Tibial nerve (tissue), 3 donors: ENCODE measurements around the gene SLC9C1.

ENCODE experiments used
- POLR2A ChIP-seq, 2 donors: fragments of 450-650 bp; IDR thresholded peaks; one replicate each; pipeline ENCODE4 v1.6.1; 2017; ENCODE audit warnings: antibody characterized with exemption in 2 of 2, mild to moderate bottlenecking in 2 of 2, moderate library complexity in 2 of 2
- TF ChIP-seq, protein P1 (sequence below), 5 experiments: fragments of 200-600 bp in 3 of 5; fragments of 450-650 bp in 2 of 5; sonication (generic) in 3 of 5; IDR thresholded peaks; one replicate each; pipeline ENCODE4 v1.5.1; 2016 to 2019; ENCODE audit warnings: antibody characterized with exemption in 5 of 5, mild to moderate bottlenecking in 3 of 5, moderate library complexity in 2 of 5

DNA sequence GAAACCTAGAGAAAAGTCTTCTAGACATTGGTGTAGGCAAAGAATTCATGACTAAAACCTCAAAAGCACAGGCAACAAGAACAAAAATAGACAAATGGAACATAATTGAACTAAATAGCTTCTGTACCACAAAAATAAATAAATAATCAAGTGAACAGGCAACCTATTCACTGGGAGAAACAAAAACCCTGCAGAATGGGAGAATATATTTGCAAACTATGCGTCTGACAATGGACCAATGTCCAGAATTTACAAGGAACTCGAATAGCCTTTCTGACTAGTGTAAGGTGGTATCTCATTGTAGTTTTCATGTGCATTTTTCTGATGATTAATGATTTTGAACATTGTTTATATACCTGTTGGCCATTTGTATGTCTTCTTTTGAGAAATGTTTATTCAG is 124.0 kb downstream of the SLC9C1 start:
- TF ChIP-seq, protein P1, sequence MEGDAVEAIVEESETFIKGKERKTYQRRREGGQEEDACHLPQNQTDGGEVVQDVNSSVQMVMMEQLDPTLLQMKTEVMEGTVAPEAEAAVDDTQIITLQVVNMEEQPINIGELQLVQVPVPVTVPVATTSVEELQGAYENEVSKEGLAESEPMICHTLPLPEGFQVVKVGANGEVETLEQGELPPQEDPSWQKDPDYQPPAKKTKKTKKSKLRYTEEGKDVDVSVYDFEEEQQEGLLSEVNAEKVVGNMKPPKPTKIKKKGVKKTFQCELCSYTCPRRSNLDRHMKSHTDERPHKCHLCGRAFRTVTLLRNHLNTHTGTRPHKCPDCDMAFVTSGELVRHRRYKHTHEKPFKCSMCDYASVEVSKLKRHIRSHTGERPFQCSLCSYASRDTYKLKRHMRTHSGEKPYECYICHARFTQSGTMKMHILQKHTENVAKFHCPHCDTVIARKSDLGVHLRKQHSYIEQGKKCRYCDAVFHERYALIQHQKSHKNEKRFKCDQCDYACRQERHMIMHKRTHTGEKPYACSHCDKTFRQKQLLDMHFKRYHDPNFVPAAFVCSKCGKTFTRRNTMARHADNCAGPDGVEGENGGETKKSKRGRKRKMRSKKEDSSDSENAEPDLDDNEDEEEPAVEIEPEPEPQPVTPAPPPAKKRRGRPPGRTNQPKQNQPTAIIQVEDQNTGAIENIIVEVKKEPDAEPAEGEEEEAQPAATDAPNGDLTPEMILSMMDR (IDR thresholded peaks at IDR 0.05) = no peak
- TF ChIP-seq POLR2A (IDR thresholded peaks at IDR 0.05) = no peak
